ENCODE measurements around the gene SYNE3.

The SYNE3 gene

GRCh38 chr14:95548328-95548929 lies 32.0 kb upstream of the SYNE3 start:
- Histone ChIP-seq H2AFZ (ENCODE audit: low read depth, low read length, severe bottlenecking) (no peak overlapping the region), H3K27ac (ENCODE audit: low read depth, low read length) (no peak overlapping the region)

GRCh38 chr14:95547626-95548327 lies 31.3 kb upstream of the SYNE3 start:
- no peak overlapping the region for H3K4me2 ChIP-seq (ENCODE audit: low read depth, low read length, poor library complexity, severe bottlenecking)
- TF ChIP-seq EZH2phosphoT487 (conservative IDR thresholded peaks at IDR 0.05; ENCODE audit: low read length), result no peak
- TF ChIP-seq, protein P1, sequence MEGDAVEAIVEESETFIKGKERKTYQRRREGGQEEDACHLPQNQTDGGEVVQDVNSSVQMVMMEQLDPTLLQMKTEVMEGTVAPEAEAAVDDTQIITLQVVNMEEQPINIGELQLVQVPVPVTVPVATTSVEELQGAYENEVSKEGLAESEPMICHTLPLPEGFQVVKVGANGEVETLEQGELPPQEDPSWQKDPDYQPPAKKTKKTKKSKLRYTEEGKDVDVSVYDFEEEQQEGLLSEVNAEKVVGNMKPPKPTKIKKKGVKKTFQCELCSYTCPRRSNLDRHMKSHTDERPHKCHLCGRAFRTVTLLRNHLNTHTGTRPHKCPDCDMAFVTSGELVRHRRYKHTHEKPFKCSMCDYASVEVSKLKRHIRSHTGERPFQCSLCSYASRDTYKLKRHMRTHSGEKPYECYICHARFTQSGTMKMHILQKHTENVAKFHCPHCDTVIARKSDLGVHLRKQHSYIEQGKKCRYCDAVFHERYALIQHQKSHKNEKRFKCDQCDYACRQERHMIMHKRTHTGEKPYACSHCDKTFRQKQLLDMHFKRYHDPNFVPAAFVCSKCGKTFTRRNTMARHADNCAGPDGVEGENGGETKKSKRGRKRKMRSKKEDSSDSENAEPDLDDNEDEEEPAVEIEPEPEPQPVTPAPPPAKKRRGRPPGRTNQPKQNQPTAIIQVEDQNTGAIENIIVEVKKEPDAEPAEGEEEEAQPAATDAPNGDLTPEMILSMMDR (IDR thresholded peaks at IDR 0.05; ENCODE audit: insufficient read depth, low read length, poor library complexity, severe bottlenecking), result no peak
- H3K27me3 ChIP-seq (ENCODE audit: low read length), result no peaks in the 10 kb centered on the region
- H3K4me3 ChIP-seq (ENCODE audit: insufficient read depth, low read length, poor library complexity, severe bottlenecking), result no peak overlapping the region
- H3K9me2 ChIP-seq (replicated peaks; ENCODE audit: insufficient read depth, low read length), result no peaks in the 10 kb centered on the region
- peaks cover 8% of the 10 kb centered on the region for H3K79me2 ChIP-seq (ENCODE audit: insufficient read depth, low read length)
- H3F3A ChIP-seq (ENCODE audit: insufficient read depth), result no peaks in the 10 kb centered on the region
- H2AFZ ChIP-seq (ENCODE audit: low read depth, low read length, severe bottlenecking), result no peak overlapping the region
- no peak overlapping the region for H3K27ac ChIP-seq (ENCODE audit: low read depth, low read length)
- H4K20me1 ChIP-seq (ENCODE audit: low read depth, low read length), result no peaks in the 10 kb centered on the region
- H3K9me3 ChIP-seq (ENCODE audit: insufficient read depth, low read length), result no peaks in the 10 kb centered on the region
- H3K9ac ChIP-seq (ENCODE audit: low read length), result no peak overlapping the region
- no peaks in the 10 kb centered on the region for H3K36me3 ChIP-seq (ENCODE audit: low read length)

More at GRCh38 chr14:95548328-95548929, 32.0 kb upstream of the SYNE3 start:
- Histone ChIP-seq H3K36me3 (ENCODE audit: low read length) (no peaks in the 10 kb centered on the region), H3K27me3 (ENCODE audit: low read length) (no peaks in the 10 kb centered on the region), H3K9ac (ENCODE audit: low read length) (no peak overlapping the region), H3F3A (ENCODE audit: insufficient read depth) (no peaks in the 10 kb centered on the region), H3K4me2 (ENCODE audit: low read depth, low read length, poor library complexity, severe bottlenecking) (no peak overlapping the region), H3K9me2 (replicated peaks; ENCODE audit: insufficient read depth, low read length) (no peaks in the 10 kb centered on the region), H3K4me3 (ENCODE audit: insufficient read depth, low read length, poor library complexity, severe bottlenecking) (no peak overlapping the region), H4K20me1 (ENCODE audit: low read depth, low read length) (no peaks in the 10 kb centered on the region), H3K9me3 (ENCODE audit: insufficient read depth, low read length) (no peaks in the 10 kb centered on the region), H3K79me2 (ENCODE audit: insufficient read depth, low read length) (0 out of 2 replicates have a peak, but pooled peaks cover 1% of the 10 kb centered on the region)
- no peak for TF ChIP-seq EZH2phosphoT487 (conservative IDR thresholded peaks at IDR 0.05; ENCODE audit: low read length)
- TF ChIP-seq, protein P1 (IDR thresholded peaks at IDR 0.05; ENCODE audit: insufficient read depth, low read length, poor library complexity, severe bottlenecking), result no peak

DNA sequence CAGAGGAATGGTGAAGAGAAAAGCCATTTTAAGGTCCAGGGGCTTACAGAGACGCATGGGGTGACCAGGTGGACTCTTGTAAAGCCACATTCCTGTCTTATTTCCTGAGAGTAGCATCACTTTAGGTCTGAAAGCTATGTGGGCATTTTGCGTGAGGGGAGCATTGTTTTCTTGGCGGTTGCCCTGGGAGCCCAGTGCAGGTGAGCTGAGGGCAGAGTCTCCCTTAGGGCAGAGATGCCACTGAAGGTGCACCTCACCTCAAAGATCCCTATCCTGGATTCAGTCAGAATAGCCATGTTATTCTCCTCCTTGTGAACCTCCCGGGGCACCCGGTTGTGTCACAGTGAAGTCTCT lies 30.8 kb upstream of the SYNE3 start:
- Histone ChIP-seq H3K79me2 (ENCODE audit: insufficient read depth, low read length) (peaks cover 13% of the 10 kb centered on the region), H2AFZ (ENCODE audit: low read depth, low read length, severe bottlenecking) (no peak overlapping the region), H3K27me3 (ENCODE audit: low read length) (no peaks in the 10 kb centered on the region), H3K27ac (ENCODE audit: low read depth, low read length) (no peak overlapping the region), H4K20me1 (ENCODE audit: low read depth, low read length) (no peaks in the 10 kb centered on the region), H3K9ac (ENCODE audit: low read length) (no peak overlapping the region), H3K36me3 (ENCODE audit: low read length) (no peaks in the 10 kb centered on the region), H3K4me3 (ENCODE audit: insufficient read depth, low read length, poor library complexity, severe bottlenecking) (no peak overlapping the region), H3K9me2 (replicated peaks; ENCODE audit: insufficient read depth, low read length) (no peaks in the 10 kb centered on the region), H3K4me2 (ENCODE audit: low read depth, low read length, poor library complexity, severe bottlenecking) (no peak overlapping the region), H3F3A (ENCODE audit: insufficient read depth) (no peaks in the 10 kb centered on the region), H3K9me3 (ENCODE audit: insufficient read depth, low read length) (no peaks in the 10 kb centered on the region)
- no peak for TF ChIP-seq EZH2phosphoT487 (conservative IDR thresholded peaks at IDR 0.05; ENCODE audit: low read length)
- TF ChIP-seq, protein P1 (IDR thresholded peaks at IDR 0.05; ENCODE audit: insufficient read depth, low read length, poor library complexity, severe bottlenecking), result no peak

All from SU-DHL-6 (cell line).